Effector memory CD4-positive, alpha-beta T cell (primary cell): Measurements from ENCODE around the gene MOB2.
A peak's percentile ranks its signal among the peaks of the same experiment; 100 is the strongest.

Experiments
- DNase-seq, 3 donors: peaks; one replicate each; pipeline ENCODE4 v3.0.0-alpha.2; 2020
- H3K27ac ChIP-seq: 2 replicates; pipeline ENCODE4 v1.7.0; 2013; ENCODE audit warnings: mild to moderate bottlenecking, low read length, moderate library complexity; ENCODE audit not compliant: insufficient read depth, poor library complexity, severe bottlenecking
- H3K27me3 ChIP-seq: replicated peaks from 2 replicates; pipeline ENCODE4 v1.7.0; 2013; ENCODE audit warnings: mild to moderate bottlenecking, low read length; ENCODE audit not compliant: insufficient read depth, control insufficient read depth, poor library complexity, severe bottlenecking
- H3K36me3 ChIP-seq: 2 replicates; pipeline ENCODE4 v1.7.0; 2013; ENCODE audit warnings: mild to moderate bottlenecking, low read length, moderate library complexity; ENCODE audit not compliant: control insufficient read depth, insufficient read depth
- H3K4me1 ChIP-seq: 2 replicates; pipeline ENCODE4 v1.7.0; 2013; ENCODE audit warnings: low read length, mild to moderate bottlenecking; ENCODE audit not compliant: control insufficient read depth, insufficient read depth, poor library complexity, severe bottlenecking
- H3K4me3 ChIP-seq: 2 replicates; pipeline ENCODE4 v1.7.0; 2013; ENCODE audit warnings: low read length, low read depth, mild to moderate bottlenecking; ENCODE audit not compliant: insufficient read depth, poor library complexity, severe bottlenecking
- H3K9me3 ChIP-seq: 2 replicates; pipeline ENCODE4 v1.7.0; 2013; ENCODE audit warnings: mild to moderate bottlenecking, low read length, moderate library complexity; ENCODE audit not compliant: control insufficient read depth

Gene MOB2

GRCh38 chr11:1519028-1520010, 32.7 kb upstream of the MOB2 start:
- no peak for DNase-seq
- no peak overlapping the region for H3K27ac ChIP-seq
- peaks cover 27% of the 10 kb centered on the region for H3K4me1 ChIP-seq
- H3K36me3 ChIP-seq = no peaks in the 10 kb centered on the region
- H3K27me3 ChIP-seq = no peaks in the 10 kb centered on the region
- no peak overlapping the region for H3K4me3 ChIP-seq
- H3K9me3 ChIP-seq = no peaks in the 10 kb centered on the region

DNA sequence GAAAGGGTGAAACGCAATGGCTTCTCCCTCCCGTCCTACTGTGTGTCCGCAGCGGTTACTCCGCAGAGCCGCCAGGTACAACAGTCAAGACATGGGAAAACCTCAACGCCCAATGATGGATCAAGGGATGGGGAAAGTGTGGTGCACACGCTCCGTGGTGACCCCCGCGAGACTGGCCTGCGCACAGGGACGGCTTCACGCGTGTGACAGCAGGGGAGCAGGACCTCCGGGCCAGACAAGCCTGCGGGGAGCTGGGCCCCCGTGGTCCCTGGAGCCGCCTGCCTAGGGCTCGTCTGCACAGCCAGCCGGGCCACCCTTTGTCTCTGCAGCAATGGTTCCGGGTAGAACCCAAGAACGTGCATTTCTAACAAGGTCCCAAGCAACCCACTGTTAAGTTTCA, 31.7 kb upstream of the MOB2 start:
- DNase-seq = no peak
- H3K27me3 ChIP-seq = no peaks in the 10 kb centered on the region
- H3K36me3 ChIP-seq = no peaks in the 10 kb centered on the region
- H3K4me1 ChIP-seq = peaks cover 22% of the 10 kb centered on the region
- no peak overlapping the region for H3K27ac ChIP-seq
- no peak overlapping the region for H3K4me3 ChIP-seq
- no peaks in the 10 kb centered on the region for H3K9me3 ChIP-seq

- no peak overlapping the region for H3K27ac ChIP-seq
- H3K4me1 ChIP-seq = peaks cover 22% of the 10 kb centered on the region
- H3K36me3 ChIP-seq = no peaks in the 10 kb centered on the region
- no peaks in the 10 kb centered on the region for H3K27me3 ChIP-seq
- DNase-seq = no peak
- H3K9me3 ChIP-seq = no peaks in the 10 kb centered on the region
- no peak overlapping the region for H3K4me3 ChIP-seq
These were observed 30.8 kb upstream of the MOB2 start for GRCh38 chr11:1517117-1518005.

DNA sequence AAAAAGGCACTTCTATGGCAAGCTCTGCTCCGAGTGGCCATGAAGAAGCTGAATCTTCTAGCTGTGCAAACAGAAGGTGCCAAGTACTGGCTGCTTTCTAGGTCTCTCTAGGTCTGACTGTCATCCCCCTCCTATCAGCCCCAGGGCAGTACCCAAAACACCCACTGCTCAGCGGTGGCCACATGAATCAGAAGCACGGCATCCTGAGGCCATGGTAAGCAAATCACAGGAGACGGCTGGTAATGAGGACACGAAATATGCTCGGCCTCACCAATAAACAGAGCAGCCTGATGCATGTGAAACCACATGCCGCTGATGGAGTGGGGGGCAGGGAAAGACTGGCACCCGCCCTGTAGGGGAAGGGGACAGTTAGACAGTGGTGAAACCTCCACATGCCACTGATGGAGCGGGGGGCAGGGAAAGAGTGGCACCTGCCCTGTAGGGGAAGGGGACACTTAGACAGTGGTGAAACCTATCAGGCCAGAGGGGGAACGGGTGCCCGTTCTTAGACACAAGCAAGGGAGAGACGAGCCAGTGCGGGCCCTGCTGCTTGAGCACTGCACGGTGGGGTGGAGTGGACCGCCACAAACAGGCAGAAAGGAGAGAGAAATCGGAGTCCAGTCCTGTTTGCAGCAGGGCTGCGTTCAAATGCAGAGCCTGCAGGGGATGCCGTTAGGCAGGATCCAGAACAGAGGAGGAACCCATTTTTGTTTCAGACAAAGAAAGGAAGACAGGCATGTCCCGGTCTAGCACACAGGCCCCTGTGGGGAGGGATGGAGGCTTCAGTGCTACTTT, 29.9 kb upstream of the MOB2 start:
- Histone ChIP-seq H3K27me3 (no peaks in the 10 kb centered on the region), H3K36me3 (no peaks in the 10 kb centered on the region), H3K9me3 (no peaks in the 10 kb centered on the region), H3K4me3 (no peak overlapping the region), H3K27ac (no peak overlapping the region), H3K4me1 (peaks cover 22% of the 10 kb centered on the region)
- DNase-seq = no peak

DNA sequence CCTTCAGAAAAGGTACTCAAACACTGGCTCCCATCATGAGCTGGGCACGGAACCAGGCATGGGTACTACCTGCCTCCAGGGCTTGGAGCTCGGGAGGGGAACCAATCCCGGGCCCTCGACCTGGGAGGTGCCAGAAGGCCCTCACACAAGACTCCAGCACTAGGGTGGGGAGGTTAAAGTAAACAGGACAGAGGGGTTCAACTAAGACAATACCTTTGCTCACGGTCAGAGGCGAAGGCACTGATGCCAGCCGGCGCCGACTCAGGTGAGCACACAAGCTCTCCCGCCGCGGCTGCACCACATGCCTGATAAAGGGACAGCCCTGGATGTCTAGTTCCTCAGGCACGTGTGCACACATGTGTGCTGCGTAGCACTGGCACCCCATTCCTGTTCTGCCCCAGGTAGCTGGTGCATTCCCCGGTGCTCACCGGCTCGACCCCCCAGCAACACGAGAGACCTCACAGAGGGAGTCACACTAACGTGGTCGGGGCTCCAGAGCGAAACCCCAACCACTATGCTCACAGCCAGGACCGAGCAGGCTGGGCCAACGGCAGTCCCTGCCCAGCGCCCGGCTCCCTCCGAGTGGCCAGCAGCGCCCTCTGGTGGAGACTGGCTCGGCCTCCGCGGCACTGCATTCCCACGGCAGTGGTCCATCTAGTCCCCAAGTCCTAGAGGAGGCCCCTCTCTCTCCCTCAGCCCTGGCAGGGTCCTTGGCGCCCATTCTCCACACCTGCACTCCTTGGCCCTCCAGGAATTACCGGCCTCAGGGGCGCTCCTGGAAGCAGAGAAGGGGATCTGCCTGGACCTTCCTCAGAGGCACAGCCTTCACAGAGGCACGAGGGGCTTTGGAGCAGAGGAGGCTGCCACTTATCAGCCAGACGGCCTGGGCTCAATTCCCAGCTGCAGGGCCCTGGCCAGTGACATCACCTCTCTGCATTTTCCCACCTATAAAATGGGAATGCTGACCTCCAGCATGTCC, 28.8 kb upstream of the MOB2 start:
- Histone ChIP-seq H3K9me3 (no peaks in the 10 kb centered on the region), H3K27ac (no peak overlapping the region), H3K4me3 (no peak overlapping the region), H3K36me3 (no peaks in the 10 kb centered on the region), H3K4me1 (peaks cover 22% of the 10 kb centered on the region), H3K27me3 (no peaks in the 10 kb centered on the region)
- DNase-seq = peak; percentile 45 to 63 (median 49)

- Histone ChIP-seq H3K4me3 (no peak overlapping the region), H3K27ac (no peak overlapping the region), H3K27me3 (no peaks in the 10 kb centered on the region), H3K9me3 (no peaks in the 10 kb centered on the region), H3K4me1 (peaks cover 22% of the 10 kb centered on the region), H3K36me3 (no peaks in the 10 kb centered on the region)
- no peak for DNase-seq
These were observed 27.9 kb upstream of the MOB2 start for GRCh38 chr11:1514336-1515061.

- no peak for DNase-seq
- Histone ChIP-seq H3K4me3 (no peak overlapping the region), H3K4me1 (peaks cover 22% of the 10 kb centered on the region), H3K9me3 (no peaks in the 10 kb centered on the region), H3K36me3 (no peaks in the 10 kb centered on the region), H3K27ac (no peak overlapping the region), H3K27me3 (no peaks in the 10 kb centered on the region)
These were observed 27.0 kb upstream of the MOB2 start for GRCh38 chr11:1513326-1514296.
